ENCODE measurements around the gene BZW2. TPM values are rescaled to one million over a fixed set of nuclear protein-coding genes. Genes with fewer than 3 reads are reported as not detected.

BZW2 gene
- total and polyA plus RNA-seq, 7 donors: 83.7 to 163 (median 133) TPM

DNA sequence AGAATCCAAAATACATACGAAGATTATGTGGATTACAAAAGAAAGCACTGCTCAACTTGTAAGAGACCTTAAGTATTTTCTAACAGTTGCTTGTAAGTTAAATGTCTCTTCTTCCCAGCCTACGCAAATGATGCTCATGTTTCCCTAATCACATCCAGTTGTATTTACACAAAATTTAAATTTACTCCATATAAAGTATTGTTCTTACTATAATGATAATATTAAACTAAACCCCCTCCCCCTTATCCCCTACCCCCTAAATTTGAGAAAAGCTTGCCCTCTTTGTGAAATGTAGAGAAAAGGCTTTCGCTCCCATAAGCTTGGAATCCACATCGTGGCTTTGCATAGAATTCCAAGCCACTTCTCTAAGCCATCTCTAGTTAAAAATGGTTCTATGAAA, 29.9 kb upstream of the BZW2 start:
- Histone ChIP-seq H3K9me3 (no peaks in the 10 kb centered on the region), H3K4me1 (peaks cover 5% of the 10 kb centered on the region), H3K27ac (no peak overlapping the region), H3K36me3 (ENCODE audit: insufficient read depth in 1 of 2, low read depth in 1 of 2) (peaks cover 0 to 53% of the 10 kb centered on the region in 2 donors), H3K27me3 (ENCODE audit: insufficient read depth in 3 of 3, low read length in 2 of 3) (no peaks in the 10 kb centered on the region), H3K4me3 (no peak overlapping the region)
- WGBS, 3 donors: 71 to 92% (median 76%) methylated on average over 4 of the region's 4 CpGs
- TF ChIP-seq, protein P1, sequence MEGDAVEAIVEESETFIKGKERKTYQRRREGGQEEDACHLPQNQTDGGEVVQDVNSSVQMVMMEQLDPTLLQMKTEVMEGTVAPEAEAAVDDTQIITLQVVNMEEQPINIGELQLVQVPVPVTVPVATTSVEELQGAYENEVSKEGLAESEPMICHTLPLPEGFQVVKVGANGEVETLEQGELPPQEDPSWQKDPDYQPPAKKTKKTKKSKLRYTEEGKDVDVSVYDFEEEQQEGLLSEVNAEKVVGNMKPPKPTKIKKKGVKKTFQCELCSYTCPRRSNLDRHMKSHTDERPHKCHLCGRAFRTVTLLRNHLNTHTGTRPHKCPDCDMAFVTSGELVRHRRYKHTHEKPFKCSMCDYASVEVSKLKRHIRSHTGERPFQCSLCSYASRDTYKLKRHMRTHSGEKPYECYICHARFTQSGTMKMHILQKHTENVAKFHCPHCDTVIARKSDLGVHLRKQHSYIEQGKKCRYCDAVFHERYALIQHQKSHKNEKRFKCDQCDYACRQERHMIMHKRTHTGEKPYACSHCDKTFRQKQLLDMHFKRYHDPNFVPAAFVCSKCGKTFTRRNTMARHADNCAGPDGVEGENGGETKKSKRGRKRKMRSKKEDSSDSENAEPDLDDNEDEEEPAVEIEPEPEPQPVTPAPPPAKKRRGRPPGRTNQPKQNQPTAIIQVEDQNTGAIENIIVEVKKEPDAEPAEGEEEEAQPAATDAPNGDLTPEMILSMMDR (IDR thresholded peaks at IDR 0.05): no peak
- DNase-seq: no peak
- ATAC-seq: no peak
- intact Hi-C loops (cut with DNase I): no loop called here

DNA sequence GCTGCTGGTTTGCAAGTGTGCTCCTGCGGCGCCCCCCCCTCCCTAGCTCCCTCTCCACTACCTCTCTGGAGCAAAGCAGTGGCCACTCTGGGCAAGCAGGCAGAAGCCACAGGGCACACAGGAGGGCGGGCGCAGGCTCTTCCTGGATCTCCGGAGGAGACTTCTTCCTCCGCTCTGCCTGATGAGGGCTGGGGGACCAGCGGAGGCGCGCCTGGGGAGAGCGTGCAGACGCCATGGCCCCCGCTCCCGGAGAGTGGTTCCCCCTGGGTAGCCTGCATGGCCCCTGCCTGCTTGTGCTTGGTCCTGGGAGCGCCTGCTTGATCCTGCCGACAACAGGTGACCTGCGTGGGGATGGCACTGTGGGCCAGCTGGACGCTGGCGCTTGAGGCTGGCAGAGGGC, 29.4 kb upstream of the BZW2 start:
- TF ChIP-seq, protein P1 (IDR thresholded peaks at IDR 0.05): no peak
- H3K4me1 ChIP-seq: peaks cover 5% of the 10 kb centered on the region
- ATAC-seq (no peak), DNase-seq (no peak)
- WGBS, 3 donors: 78 to 85% (median 80%) methylated on average over 18 of the region's 18 CpGs
- intact Hi-C loops (cut with DNase I): no loop called here
- H3K4me3 ChIP-seq: no peak overlapping the region
- peaks cover 0 to 53% of the 10 kb centered on the region in 2 donors for H3K36me3 ChIP-seq (ENCODE audit: insufficient read depth in 1 of 2, low read depth in 1 of 2)
- H3K27ac ChIP-seq: no peak overlapping the region
- H3K9me3 ChIP-seq: no peaks in the 10 kb centered on the region
- no peaks in the 10 kb centered on the region for H3K27me3 ChIP-seq (ENCODE audit: insufficient read depth in 3 of 3, low read length in 2 of 3)

DNA sequence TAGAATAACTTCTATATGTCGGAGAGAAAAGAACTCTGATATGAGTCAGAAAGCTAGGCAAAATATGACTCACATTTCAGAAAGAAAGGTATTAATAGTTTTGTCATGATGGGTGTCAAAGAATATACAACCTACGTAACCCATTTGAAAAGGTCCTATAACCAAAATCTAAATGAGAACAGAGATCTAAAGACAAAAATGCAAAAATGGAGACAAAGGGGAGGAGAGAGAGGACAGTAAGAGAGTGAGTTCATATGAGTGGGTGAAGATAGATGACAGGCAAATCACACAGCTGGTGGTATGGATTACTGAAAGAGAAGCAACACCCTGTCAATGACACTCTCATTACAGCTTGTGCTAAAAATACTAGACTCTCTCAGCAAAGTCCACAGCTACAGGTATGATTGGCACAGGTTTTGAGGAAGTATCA, 26.0 kb upstream of the BZW2 start:
- no peaks in the 10 kb centered on the region for H3K27me3 ChIP-seq (ENCODE audit: insufficient read depth in 3 of 3, low read length in 2 of 3)
- intact Hi-C loops (cut with DNase I): no loop called here
- H3K4me1 ChIP-seq: peaks cover 5% of the 10 kb centered on the region

DNA sequence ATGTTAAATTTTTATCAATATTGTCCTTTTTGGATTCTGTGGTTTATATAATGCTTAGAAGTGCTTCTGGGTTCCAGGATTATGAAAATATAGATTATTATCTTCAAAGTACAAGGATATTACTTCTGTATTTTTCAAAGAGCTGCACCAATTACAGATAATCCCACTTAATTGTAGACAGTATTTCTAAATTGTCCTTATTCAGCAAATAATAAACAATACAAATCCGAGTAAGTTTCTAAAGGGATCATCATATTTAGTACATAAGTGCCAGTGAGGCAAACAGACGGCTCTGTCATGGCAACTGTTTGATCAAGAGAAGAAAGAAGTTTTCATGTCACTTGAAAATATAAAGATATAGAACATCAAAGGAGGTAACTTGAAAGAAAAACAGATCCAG, 19.6 kb upstream of the BZW2 start:
- Histone ChIP-seq H3K4me3 (no peak overlapping the region), H3K27ac (no peak overlapping the region), H3K9me3 (no peaks in the 10 kb centered on the region), H3K36me3 (ENCODE audit: insufficient read depth in 1 of 2, low read depth in 1 of 2) (peaks cover 2 to 48% of the 10 kb centered on the region in 2 donors), H3K27me3 (ENCODE audit: insufficient read depth in 3 of 3, low read length in 2 of 3) (no peaks in the 10 kb centered on the region), H3K4me1 (no peaks in the 10 kb centered on the region)
- intact Hi-C loops (cut with DNase I): loop anchor here in 1 of 2 donors (5.0 kb wide), 1 partner anchor 46 kb away; no protein-coding TSS in a partner anchor
- ATAC-seq (no peak), DNase-seq (no peak)
- WGBS, 3 donors: 93 to 95% (median 94%) methylated on average over 2 of the region's 2 CpGs
- TF ChIP-seq, protein P1 (IDR thresholded peaks at IDR 0.05): no peak

More for the DNA sequence above, 26.0 kb upstream of the BZW2 start:
- peaks cover 0 to 51% of the 10 kb centered on the region in 2 donors for H3K36me3 ChIP-seq (ENCODE audit: insufficient read depth in 1 of 2, low read depth in 1 of 2)
- peak; percentile 96 to 98 (median 97) for ATAC-seq
- TF ChIP-seq, protein P1 (IDR thresholded peaks at IDR 0.05): no peak
- WGBS, 3 donors: 61 to 80% (median 64%) methylated on average over 2 of the region's 2 CpGs
- DNase-seq: no peak
- H3K27ac ChIP-seq: peak overlapping the region; percentile 72
- peak overlapping the region; percentile 19 for H3K4me3 ChIP-seq
- no peaks in the 10 kb centered on the region for H3K9me3 ChIP-seq

DNA sequence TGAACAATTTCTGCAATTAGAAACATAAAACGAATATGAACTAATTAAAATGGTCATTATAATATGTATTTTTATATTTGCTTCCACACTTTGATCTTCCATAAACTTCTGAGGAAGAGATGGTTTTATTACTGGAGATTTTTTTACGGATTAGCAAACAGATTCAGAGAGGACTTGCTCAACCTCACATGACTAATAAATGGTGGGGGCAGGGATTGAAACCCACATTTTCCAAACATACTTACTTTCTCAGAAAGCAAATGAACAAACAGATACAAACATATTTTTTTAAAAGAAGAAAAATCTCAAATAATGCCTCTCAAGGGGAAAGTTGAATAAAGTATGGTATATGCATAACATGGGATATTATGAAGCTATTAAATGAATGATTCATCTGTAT, 18.7 kb upstream of the BZW2 start:
- TF ChIP-seq, protein P1 (IDR thresholded peaks at IDR 0.05): no peak
- intact Hi-C loops (cut with DNase I): loop anchor here in 1 of 2 donors (5.0 kb wide), 1 partner anchor 45 kb away; no protein-coding TSS in a partner anchor
- Histone ChIP-seq H3K4me1 (no peaks in the 10 kb centered on the region), H3K27me3 (ENCODE audit: insufficient read depth in 3 of 3, low read length in 2 of 3) (no peaks in the 10 kb centered on the region), H3K27ac (no peak overlapping the region), H3K36me3 (ENCODE audit: insufficient read depth in 1 of 2, low read depth in 1 of 2) (peaks cover 2 to 47% of the 10 kb centered on the region in 2 donors), H3K9me3 (no peaks in the 10 kb centered on the region), H3K4me3 (no peak overlapping the region)
- DNase-seq (no peak), ATAC-seq (no peak)
- WGBS, 3 donors: 69 to 91% (median 88%) methylated on average over 2 of the region's 2 CpGs
